Neuronal stem cell (in vitro differentiated cells): Measurements from ENCODE around the gene IFNL4.
A peak's percentile ranks its signal among the peaks of the same experiment; 100 is the strongest.

Source experiments
- DNase-seq: peaks from one replicate; pipeline ENCODE4 v3.0.0-alpha.2; 2013; ENCODE audit warnings: low spot score
- H2AFZ ChIP-seq: one replicate; pipeline ENCODE4 v1.6.1; 2013; ENCODE audit warnings: mild to moderate bottlenecking, low read length, inconsistent platforms
- H2AK5ac ChIP-seq: 2 replicates; pipeline ENCODE4 v1.6.1; 2013; ENCODE audit warnings: low read depth, mild to moderate bottlenecking, inconsistent platforms, low read length, moderate library complexity, mixed read lengths
- H2BK120ac ChIP-seq: 2 replicates; pipeline ENCODE4 v1.6.1; 2013; ENCODE audit warnings: low read depth, mild to moderate bottlenecking, inconsistent platforms, low read length, moderate library complexity, mixed read lengths
- H2BK12ac ChIP-seq: one replicate; pipeline ENCODE4 v1.6.1; 2013; ENCODE audit warnings: low read length, inconsistent platforms
- H2BK15ac ChIP-seq: 2 replicates; pipeline ENCODE4 v1.6.1; 2013; ENCODE audit warnings: mild to moderate bottlenecking, low read length, inconsistent platforms, mixed read lengths
- H2BK5ac ChIP-seq: one replicate; pipeline ENCODE4 v1.6.1; 2013; ENCODE audit warnings: inconsistent platforms, mild to moderate bottlenecking, low read length, moderate library complexity
- H3K14ac ChIP-seq: one replicate; pipeline ENCODE4 v1.6.1; 2013; ENCODE audit warnings: low read length, inconsistent platforms
- H3K18ac ChIP-seq: 2 replicates; pipeline ENCODE4 v1.6.1; 2013; ENCODE audit warnings: low read length, inconsistent platforms
- H3K23ac ChIP-seq: 2 replicates; pipeline ENCODE4 v1.6.1; 2013; ENCODE audit warnings: low read depth, mild to moderate bottlenecking, mixed read lengths, low read length, inconsistent platforms; ENCODE audit not compliant: poor library complexity
- H3K27ac ChIP-seq: replicated peaks from 3 replicates; pipeline ENCODE4 v1.5.1; 2013; ENCODE audit warnings: low read length, inconsistent platforms
- H3K27me3 ChIP-seq, 3 experiments: 2 replicates each; pipeline ENCODE4 v1.6.1; 2013; ENCODE audit warnings: low read length in 3 of 3, mild to moderate bottlenecking in 2 of 3, inconsistent platforms in 1 of 3, low read depth in 1 of 3, mixed read lengths in 1 of 3, moderate library complexity in 1 of 3; ENCODE audit not compliant: control insufficient read depth in 3 of 3, insufficient read depth in 3 of 3
- H3K36me3 ChIP-seq, 2 donors: replicated peaks in 1 of 2; 2 replicates each; pipeline ENCODE4 v1.6.1; 2013; ENCODE audit warnings: low read length in 2 of 2; ENCODE audit not compliant: control insufficient read depth in 2 of 2, insufficient read depth in 2 of 2
- H3K4ac ChIP-seq: 2 replicates; pipeline ENCODE4 v1.6.1; 2013; ENCODE audit warnings: inconsistent platforms, mild to moderate bottlenecking, low read length, moderate library complexity
- H3K4me1 ChIP-seq, 2 donors: 1 replicate in 1 of 2; 2 replicates in 1 of 2; pipeline ENCODE4 v1.6.1; 2013; ENCODE audit warnings: low read length in 2 of 2, low read depth in 1 of 2; ENCODE audit not compliant: control insufficient read depth in 2 of 2, insufficient read depth in 1 of 2
- H3K4me2 ChIP-seq: one replicate; pipeline ENCODE4 v1.6.1; 2013; ENCODE audit warnings: mild to moderate bottlenecking, low read length, inconsistent platforms; ENCODE audit not compliant: insufficient read depth, poor library complexity, severe bottlenecking
- H3K4me3 ChIP-seq, 2 donors: 2 replicates each; pipeline ENCODE4 v1.5.1; 2013; ENCODE audit warnings: low read length in 2 of 2, mild to moderate bottlenecking in 2 of 2, inconsistent platforms in 1 of 2, moderate library complexity in 1 of 2
- H3K79me1 ChIP-seq: one replicate; pipeline ENCODE4 v1.6.1; 2013; ENCODE audit warnings: low read depth, mild to moderate bottlenecking, inconsistent platforms, low read length, moderate library complexity
- H3K9ac ChIP-seq: one replicate; pipeline ENCODE4 v1.6.1; 2013; ENCODE audit warnings: mild to moderate bottlenecking, low read depth, low read length, inconsistent platforms; ENCODE audit not compliant: poor library complexity
- H3K9me3 ChIP-seq, 2 donors: replicated peaks in 1 of 2; 2 replicates each; pipeline versions ENCODE3 to v1.6.1; 2013; ENCODE audit warnings: low read length in 2 of 2, mild to moderate bottlenecking in 2 of 2, inconsistent platforms in 1 of 2, low read depth in 1 of 2, mixed read lengths in 1 of 2, moderate library complexity in 1 of 2; ENCODE audit not compliant: control insufficient read depth in 2 of 2, insufficient read depth in 1 of 2
- H4K8ac ChIP-seq: one replicate; pipeline ENCODE4 v1.6.1; 2013; ENCODE audit warnings: low read depth, mild to moderate bottlenecking, inconsistent platforms, low read length, moderate library complexity
- H4K91ac ChIP-seq: one replicate; pipeline ENCODE4 v1.6.1; 2013; ENCODE audit warnings: low read length, low read depth, mild to moderate bottlenecking, inconsistent platforms; ENCODE audit not compliant: poor library complexity
- WGBS, 2 donors: extraction: QIAGEN DNeasy Blood & Tissue Kit; methylation state at CpG; one replicate each; pipeline ENCODE4 v1.1.7; 2013; ENCODE audit warnings: missing lambda C conversion rate in 2 of 2, mixed read lengths in 1 of 2; ENCODE audit not compliant: insufficient read length in 2 of 2, insufficient replicate concordance in 1 of 2; ENCODE audit errors: extremely low coverage in 2 of 2; 5-methylcytosine and 5-hydroxymethylcytosine counted together

IFNL4 gene

DNA sequence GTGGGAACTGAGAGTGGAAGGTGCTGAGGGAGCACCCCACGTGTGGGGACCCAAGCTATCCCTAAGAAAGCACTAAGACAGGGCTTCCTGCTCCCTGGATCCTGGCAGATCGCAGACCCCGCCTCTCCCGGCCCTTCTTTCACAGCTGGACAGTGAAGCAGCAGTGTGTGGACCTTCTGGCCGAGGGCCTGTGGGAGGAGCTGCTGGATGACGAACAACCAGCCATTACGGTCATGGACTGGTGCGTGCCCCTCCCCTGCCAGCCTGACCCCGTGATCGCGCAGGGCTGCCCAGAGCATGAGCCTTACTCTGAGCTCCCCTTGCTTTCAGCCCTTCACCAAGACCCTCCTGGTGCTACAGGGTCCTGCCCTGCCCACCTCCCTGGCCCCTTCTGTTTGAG lies 49.6 kb downstream of the IFNL4 start:
- Histone ChIP-seq H2BK5ac (no peak overlapping the region), H3K4me3 (peak overlapping the region in 1 of 2 donors; percentile 5), H3K79me1 (peaks cover 1% of the 10 kb centered on the region), H3K9ac (no peak overlapping the region), H2AFZ (peak overlapping the region; percentile 86), H3K4me2 (no peak overlapping the region), H3K4ac (no peak overlapping the region), H4K91ac (no peak overlapping the region), H2AK5ac (no peak overlapping the region), H3K4me1 (peaks cover 6 to 12% of the 10 kb centered on the region in 2 donors), H4K8ac (no peak overlapping the region), H3K27me3 (peaks cover 3 to 53% (median 26%) of the 10 kb centered on the region in 3 experiments), H3K18ac (no peak overlapping the region), H3K36me3 (no peaks in the 10 kb centered on the region), H3K14ac (no peak overlapping the region), H2BK12ac (no peak overlapping the region), H3K27ac (no peak overlapping the region), H2BK15ac (peak overlapping the region; percentile 32), H3K23ac (no peak overlapping the region), H3K9me3 (no peaks in the 10 kb centered on the region), H2BK120ac (no peak overlapping the region)
- no CpG with 5 or more reads among the region's 11 CpGs for WGBS, 2 donors
- DNase-seq = no peak

DNA sequence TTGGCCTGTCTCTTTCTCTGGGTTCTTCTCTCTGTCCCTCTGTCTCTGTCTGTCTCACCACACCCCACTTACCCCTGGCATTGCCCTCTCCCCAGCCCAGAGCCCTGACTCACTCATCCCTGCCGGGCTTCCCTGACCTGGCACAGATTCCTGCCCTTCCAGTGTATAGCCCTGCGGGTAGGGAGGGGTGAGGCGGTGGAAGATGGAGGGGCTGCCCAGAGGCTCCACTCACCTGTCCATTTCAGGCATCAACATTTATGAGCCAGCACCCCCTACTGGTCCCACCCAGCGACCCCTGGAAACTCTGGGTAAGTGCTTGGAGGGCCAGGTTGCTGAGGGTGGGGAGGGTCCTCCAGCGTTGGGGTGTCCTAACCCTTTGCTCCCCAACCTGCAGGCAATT lies 50.8 kb downstream of the IFNL4 start:
- Histone ChIP-seq H3K9ac (no peak overlapping the region), H3K36me3 (no peaks in the 10 kb centered on the region), H3K18ac (no peak overlapping the region), H3K4me2 (no peak overlapping the region), H3K4me3 (no peak overlapping the region), H2BK120ac (no peak overlapping the region), H3K23ac (peak overlapping the region; percentile 57), H3K4ac (no peak overlapping the region), H2BK5ac (no peak overlapping the region), H3K9me3 (no peaks in the 10 kb centered on the region), H4K8ac (no peak overlapping the region), H3K27me3 (peaks cover 3 to 58% (median 26%) of the 10 kb centered on the region in 3 experiments), H3K14ac (no peak overlapping the region), H3K79me1 (peaks cover 1% of the 10 kb centered on the region), H2AFZ (no peak overlapping the region), H3K4me1 (peaks cover 6 to 16% of the 10 kb centered on the region in 2 donors), H2BK12ac (no peak overlapping the region), H2BK15ac (no peak overlapping the region), H4K91ac (no peak overlapping the region), H2AK5ac (peak overlapping the region; percentile 3), H3K27ac (no peak overlapping the region)
- WGBS, 2 donors = no CpG with 5 or more reads among the region's 5 CpGs
- DNase-seq = no peak

DNA sequence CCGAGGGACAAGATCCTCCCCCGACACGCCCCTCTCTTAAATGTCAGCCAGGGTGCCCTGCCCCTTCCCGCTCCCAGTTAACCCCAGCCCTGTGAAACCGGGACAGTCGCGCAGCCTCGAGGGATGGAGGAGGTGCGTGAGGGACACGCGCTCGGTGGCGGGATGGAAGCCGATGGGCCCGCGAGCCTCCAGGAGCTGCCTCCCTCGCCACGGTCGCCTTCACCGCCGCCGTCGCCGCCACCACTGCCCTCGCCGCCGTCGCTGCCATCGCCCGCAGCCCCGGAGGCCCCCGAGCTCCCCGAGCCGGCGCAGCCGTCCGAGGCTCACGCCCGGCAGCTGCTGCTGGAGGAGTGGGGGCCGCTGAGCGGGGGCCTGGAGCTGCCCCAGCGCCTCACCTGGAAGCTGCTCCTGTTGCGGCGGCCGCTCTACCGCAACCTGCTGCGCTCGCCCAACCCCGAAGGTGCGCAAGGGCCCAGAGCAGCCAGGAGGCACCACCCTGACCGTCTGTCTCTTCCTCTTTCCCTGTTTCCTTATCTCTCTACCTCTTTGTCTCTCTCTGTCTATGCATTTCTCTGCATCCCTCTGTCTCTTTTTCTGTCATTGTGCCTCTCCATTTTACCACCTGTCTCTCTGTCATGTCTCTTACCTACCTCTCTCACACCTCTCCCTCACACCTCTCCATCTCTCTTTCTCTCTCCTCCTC lies 51.6 kb downstream of the IFNL4 start, which contains the start of gene NCCRP1:
NCCRP1 (plus strand) TSS at position 105 of the 703 bp plus-strand sequence; CDS start at position 124, 19 bp downstream.
- Histone ChIP-seq H3K4ac (no peak within 1 kb of the TSS), H2AK5ac (peak within 1 kb of the TSS; percentile 93), H3K36me3 (no peaks in the 10 kb centered on the region), H3K4me3 (peak within 1 kb of the TSS; percentile 8 to 19), H3K18ac (peak within 1 kb of the TSS; percentile 93), H2AFZ (peak within 1 kb of the TSS; percentile 87), H3K9ac (peak within 1 kb of the TSS; percentile 56), H2BK5ac (no peak within 1 kb of the TSS), H3K14ac (no peak within 1 kb of the TSS), H2BK12ac (peak within 1 kb of the TSS; percentile 63), H3K27ac (no peak within 1 kb of the TSS), H3K27me3 (peaks cover 3 to 58% (median 26%) of the 10 kb centered on the region in 3 experiments), H3K9me3 (no peaks in the 10 kb centered on the region), H2BK120ac (no peak within 1 kb of the TSS), H3K4me1 (peaks cover 6 to 16% of the 10 kb centered on the region in 2 donors), H3K79me1 (peaks cover 1% of the 10 kb centered on the region), H4K8ac (peak within 1 kb of the TSS; percentile 43), H4K91ac (peak within 1 kb of the TSS; percentile 53), H3K23ac (peak within 1 kb of the TSS; percentile 94), H3K4me2 (peak within 1 kb of the TSS; percentile 84), H2BK15ac (peak within 1 kb of the TSS; percentile 89)
- DNase-seq = peak; percentile 62
- WGBS, 2 donors = no CpG with 5 or more reads among the region's 51 CpGs

DNA sequence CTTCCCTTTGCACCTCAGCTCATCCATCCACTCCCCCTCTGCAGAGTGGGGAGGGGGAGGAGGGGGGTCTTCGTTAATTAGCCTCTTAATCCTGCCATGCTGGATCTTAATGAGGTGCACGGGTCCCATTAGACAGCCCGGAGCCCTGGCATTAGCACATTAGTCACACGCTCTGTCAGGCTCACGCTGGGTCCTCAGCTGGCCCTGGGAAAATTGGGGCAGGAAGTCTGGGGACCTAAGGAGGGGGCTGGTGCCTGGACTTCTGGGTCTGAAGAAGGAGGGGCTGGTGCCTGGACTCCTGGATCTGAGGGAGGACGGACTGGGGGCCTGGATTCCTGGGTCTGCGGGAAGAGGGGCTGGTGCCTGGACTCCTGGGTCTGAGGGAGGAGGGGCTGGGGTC lies 52.3 kb downstream of the IFNL4 start:
- H3K27me3 ChIP-seq = peaks cover 3 to 58% (median 26%) of the 10 kb centered on the region in 3 experiments
- peak overlapping the region; percentile 51 for H3K4me2 ChIP-seq
- H3K14ac ChIP-seq = no peak overlapping the region
- H4K8ac ChIP-seq = no peak overlapping the region
- H4K91ac ChIP-seq = no peak overlapping the region
- H3K36me3 ChIP-seq = no peaks in the 10 kb centered on the region
- no peak overlapping the region for H3K4me3 ChIP-seq
- peak overlapping the region; percentile 63 for H2BK12ac ChIP-seq
- peaks cover 6 to 16% of the 10 kb centered on the region in 2 donors for H3K4me1 ChIP-seq
- peak overlapping the region; percentile 87 for H2AFZ ChIP-seq
- H3K9me3 ChIP-seq = no peaks in the 10 kb centered on the region
- H2BK15ac ChIP-seq = peak overlapping the region; percentile 89
- H2BK5ac ChIP-seq = no peak overlapping the region
- no peak overlapping the region for H3K23ac ChIP-seq
- no peak overlapping the region for H2BK120ac ChIP-seq
- WGBS, 2 donors = no CpG with 5 or more reads among the region's 7 CpGs
- no peak overlapping the region for H3K4ac ChIP-seq
- H3K27ac ChIP-seq = no peak overlapping the region
- H2AK5ac ChIP-seq = peak overlapping the region; percentile 93
- no peak overlapping the region for H3K9ac ChIP-seq
- H3K18ac ChIP-seq = peak overlapping the region; percentile 93
- peaks cover 1% of the 10 kb centered on the region for H3K79me1 ChIP-seq
- peak; percentile 57 for DNase-seq
